Measurements from ENCODE around the gene IGLON5. TPM values are rescaled to one million over a fixed set of nuclear protein-coding genes. Genes with fewer than 3 reads are reported as not detected.

The IGLON5 gene
- total RNA-seq, 4 donors from 2014 or later = not detected

- no peaks in the 10 kb centered on the region for H3K36me3 ChIP-seq
- no peaks in the 10 kb centered on the region for H3K9me3 ChIP-seq
- no peak for DNase-seq
- no peak overlapping the region for H3K4me3 ChIP-seq
- H3K4me1 ChIP-seq = no peaks in the 10 kb centered on the region
- intact Hi-C loops (cut with DNase I; ENCODE audit: low total_unique reads) = no loop called here
- no peak for TF ChIP-seq CTCF (IDR thresholded peaks at IDR 0.05 in 4 of 5, conservative IDR thresholded peaks at IDR 0.05 in 1 of 5)
- TF ChIP-seq POLR2A (IDR thresholded peaks at IDR 0.05) = no peak
- ATAC-seq = no peak
- no peaks in the 10 kb centered on the region for H3K27me3 ChIP-seq
- in situ Hi-C loops (cut with MboI; ENCODE audit: low sequenced_read_pairs in 4 of 4) = no loop called here
- no peak overlapping the region for H3K27ac ChIP-seq
Measured at GRCh38 chr19:51274049-51274770, 37.2 kb upstream of the IGLON5 start.

- H3K4me1 ChIP-seq = no peaks in the 10 kb centered on the region
- TF ChIP-seq POLR2A (IDR thresholded peaks at IDR 0.05) (no peak), CTCF (IDR thresholded peaks at IDR 0.05 in 4 of 5, conservative IDR thresholded peaks at IDR 0.05 in 1 of 5) (no peak)
- no peak for DNase-seq
- H3K27me3 ChIP-seq = no peaks in the 10 kb centered on the region
- in situ Hi-C loops (cut with MboI; ENCODE audit: low sequenced_read_pairs in 4 of 4) (no loop called here), intact Hi-C loops (cut with DNase I; ENCODE audit: low total_unique reads) (no loop called here)
- no peak overlapping the region for H3K27ac ChIP-seq
- no peak overlapping the region for H3K4me3 ChIP-seq
- ATAC-seq = no peak
- H3K9me3 ChIP-seq = no peaks in the 10 kb centered on the region
- no peaks in the 10 kb centered on the region for H3K36me3 ChIP-seq
Measured at GRCh38 chr19:51277112-51277511, 34.3 kb upstream of the IGLON5 start.

- no peak overlapping the region for H3K27ac ChIP-seq
- H3K36me3 ChIP-seq = no peaks in the 10 kb centered on the region
- intact Hi-C loops (cut with DNase I; ENCODE audit: low total_unique reads) = no loop called here
- DNase-seq (no peak), ATAC-seq (no peak)
- TF ChIP-seq POLR2A (IDR thresholded peaks at IDR 0.05) = no peak
- no peak for TF ChIP-seq CTCF (IDR thresholded peaks at IDR 0.05 in 4 of 5, conservative IDR thresholded peaks at IDR 0.05 in 1 of 5)
- H3K4me3 ChIP-seq = no peak overlapping the region
- no peaks in the 10 kb centered on the region for H3K4me1 ChIP-seq
- H3K9me3 ChIP-seq = no peaks in the 10 kb centered on the region
- no peaks in the 10 kb centered on the region for H3K27me3 ChIP-seq
- in situ Hi-C loops (cut with MboI; ENCODE audit: low sequenced_read_pairs in 4 of 4) = no loop called here
Measured at GRCh38 chr19:51282335-51282734, 29.1 kb upstream of the IGLON5 start.

GRCh38 chr19:51285682-51286081, 25.8 kb upstream of the IGLON5 start:
- no peak overlapping the region for H3K4me3 ChIP-seq
- H3K27me3 ChIP-seq = no peaks in the 10 kb centered on the region
- H3K9me3 ChIP-seq = no peaks in the 10 kb centered on the region
- DNase-seq = no peak
- ATAC-seq = no peak
- H3K4me1 ChIP-seq = no peaks in the 10 kb centered on the region
- TF ChIP-seq CTCF (IDR thresholded peaks at IDR 0.05 in 4 of 5, conservative IDR thresholded peaks at IDR 0.05 in 1 of 5) (no peak), POLR2A (IDR thresholded peaks at IDR 0.05) (no peak)
- in situ Hi-C loops (cut with MboI; ENCODE audit: low sequenced_read_pairs in 4 of 4) = no loop called here
- H3K36me3 ChIP-seq = no peaks in the 10 kb centered on the region
- intact Hi-C loops (cut with DNase I; ENCODE audit: low total_unique reads) = no loop called here
- H3K27ac ChIP-seq = no peak overlapping the region

- DNase-seq = no peak
- intact Hi-C loops (cut with DNase I; ENCODE audit: low total_unique reads) (no loop called here), in situ Hi-C loops (cut with MboI; ENCODE audit: low sequenced_read_pairs in 4 of 4) (no loop called here)
- Histone ChIP-seq H3K4me1 (no peaks in the 10 kb centered on the region), H3K4me3 (no peak overlapping the region), H3K27me3 (no peaks in the 10 kb centered on the region), H3K9me3 (no peaks in the 10 kb centered on the region), H3K27ac (no peak overlapping the region), H3K36me3 (no peaks in the 10 kb centered on the region)
- no peak for TF ChIP-seq CTCF (IDR thresholded peaks at IDR 0.05 in 4 of 5, conservative IDR thresholded peaks at IDR 0.05 in 1 of 5)
- TF ChIP-seq POLR2A (IDR thresholded peaks at IDR 0.05) = no peak
- ATAC-seq = no peak
Measured at GRCh38 chr19:51289635-51290034, 21.8 kb upstream of the IGLON5 start.
